Left colon (tissue), 2 donors: Measurements from ENCODE around the gene MYLK2. TPM values are rescaled to one million over a fixed set of nuclear protein-coding genes. Genes with fewer than 3 reads are reported as not detected.

Experiments
- ATAC-seq: fragments of 200-7000 bp; cut with Tn5 transposase; one replicate; pipeline ENCODE4 v1.9.1; 2020; ENCODE audit warnings: mild to moderate bottlenecking, moderate library complexity
- DNase-seq, 2 donors: peaks; one replicate each; pipeline ENCODE4 v3.0.0-alpha.2; 2020
- intact Hi-C, 2 donors: fragments of 100-400 bp; cut with DNase I in 1 of 2; cut with micrococcal nuclease in 1 of 2; formaldehyde crosslinking; loops; one replicate each; pipeline versions ENCODE4 v1.11.2 to v1.14.0; 2022; cut with DNase I, micrococcal nuclease
- total RNA-seq, 2 donors: library from RNA; stranded (reverse); fragmentation: NEBNext Ultra II Directional; extraction: Animal tissue kit (Norgen Biotek cat#: 25700); gene quantifications; one replicate each; pipeline ENCODE4 v1.2.1, GENCODE V29; 2021
- donor health status: DM: no; HTN: no; CAD: no.
- donor health status: DM: yes; HTN: yes; CAD: no.

Gene MYLK2
- total RNA-seq, 2 donors from 2014 or later: 0.08 TPM; not detected in 1

GRCh38 chr20:31845300-31845863 lies 26.2 kb downstream of the MYLK2 start, which contains the start of gene FOXS1:
Gene FOXS1 (minus strand): TSS chr20:31845604. CDS start chr20:31845542, 62 bp downstream.
- DNase-seq: no peak
- intact Hi-C loops: no loop called here
- no peak for ATAC-seq

- no peak for DNase-seq
- no peak for ATAC-seq
- intact Hi-C loops: no loop called here
These were observed 27.6 kb downstream of the MYLK2 start for GRCh38 chr20:31846793-31847138.

- intact Hi-C loops: no loop called here
- ATAC-seq: no peak
These were observed 29.2 kb downstream of the MYLK2 start for GRCh38 chr20:31848088-31848999.

GRCh38 chr20:31849306-31849930 lies 30.3 kb downstream of the MYLK2 start:
- peak; percentile 96 for ATAC-seq
- intact Hi-C loops: no loop called here
- peak in 1 of 2 donors; percentile 70 for DNase-seq

More at GRCh38 chr20:31848088-31848999, 29.2 kb downstream of the MYLK2 start:
- DNase-seq: no peak

- ATAC-seq (no peak), DNase-seq (no peak)
- intact Hi-C loops: no loop called here
These were observed 32.2 kb downstream of the MYLK2 start for GRCh38 chr20:31851240-31851955.

GRCh38 chr20:31853481-31853880 lies 34.3 kb downstream of the MYLK2 start:
- intact Hi-C loops: loop anchor here in 1 of 2 donors (2.0 kb wide), 1 partner anchor 99 kb away; the partner anchor contains the start of gene PDRG1
- DNase-seq (no peak), ATAC-seq (no peak)

- intact Hi-C loops: no loop called here
- no peak for ATAC-seq
- DNase-seq: no peak
These were observed 37.4 kb downstream of the MYLK2 start for GRCh38 chr20:31856516-31856915.

- intact Hi-C loops: no loop called here
- ATAC-seq (no peak), DNase-seq (peak in 1 of 2 donors; percentile 16)
These were observed 39.0 kb downstream of the MYLK2 start for GRCh38 chr20:31857861-31858759.

GRCh38 chr20:31858760-31859083 lies 39.6 kb downstream of the MYLK2 start:
- ATAC-seq (no peak), DNase-seq (no peak)
- intact Hi-C loops: no loop called here

- ATAC-seq (no peak), DNase-seq (peak in 1 of 2 donors; percentile 18)
- intact Hi-C loops: no loop called here
These were observed 40.3 kb downstream of the MYLK2 start for GRCh38 chr20:31859266-31859997.

GRCh38 chr20:31859998-31860380 lies 40.8 kb downstream of the MYLK2 start:
- intact Hi-C loops: no loop called here

GRCh38 chr20:31860390-31861134 lies 41.4 kb downstream of the MYLK2 start:
- ATAC-seq (peak; percentile 58), DNase-seq (peak in 1 of 2 donors; percentile 27)
- intact Hi-C loops: no loop called here

More at GRCh38 chr20:31859998-31860380, 40.8 kb downstream of the MYLK2 start:
- DNase-seq (no peak), ATAC-seq (no peak)

GRCh38 chr20:31861135-31861384 lies 41.9 kb downstream of the MYLK2 start:
- ATAC-seq (peak; percentile 41), DNase-seq (peak in 1 of 2 donors; percentile 29)
- intact Hi-C loops: no loop called here

- intact Hi-C loops: no loop called here
- ATAC-seq: peak; percentile 90
- DNase-seq: peak; percentile 58 to 72
These were observed 42.4 kb downstream of the MYLK2 start for GRCh38 chr20:31861385-31862156.

- ATAC-seq (no peak), DNase-seq (peak in 1 of 2 donors; percentile 19)
- intact Hi-C loops: no loop called here
These were observed 43.0 kb downstream of the MYLK2 start for GRCh38 chr20:31862157-31862470.

- intact Hi-C loops: no loop called here
- ATAC-seq: no peak
- DNase-seq: no peak
These were observed 43.4 kb downstream of the MYLK2 start for GRCh38 chr20:31862506-31862905.
